Chondrocyte (in vitro differentiated cells): ENCODE data around the gene ATG7. TPM values are rescaled to one million over a fixed set of nuclear protein-coding genes. Genes with fewer than 3 reads are reported as not detected.
A peak's percentile ranks its signal among the peaks of the same experiment; 100 is the strongest.

ENCODE experiments used
- DNase-seq: peaks from one replicate; pipeline ENCODE4 v3.0.0; 2021; ENCODE audit warnings: mixed read lengths, low spot score
- H3K27ac Mint-ChIP-seq: one replicate; pipeline ENCODE4 v1.8.0; 2021; ENCODE audit warnings: mild to moderate bottlenecking, moderate library complexity, mixed read lengths; ENCODE audit not compliant: unreplicated experiment
- H3K27me3 Mint-ChIP-seq: 2 replicates; pipeline ENCODE4 v1.8.0; 2021; ENCODE audit warnings: low read depth, mixed read lengths
- H3K36me3 Mint-ChIP-seq: 2 replicates; pipeline ENCODE4 v1.8.0; 2021; ENCODE audit warnings: low read depth, mixed read lengths
- H3K4me1 Mint-ChIP-seq: 2 replicates; pipeline ENCODE4 v1.8.0; 2021; ENCODE audit warnings: low read depth, mild to moderate bottlenecking, mixed read lengths
- H3K4me3 Mint-ChIP-seq: one replicate; pipeline ENCODE4 v1.8.0; 2021; ENCODE audit warnings: mild to moderate bottlenecking, moderate library complexity, mixed read lengths; ENCODE audit not compliant: unreplicated experiment
- H3K9me3 Mint-ChIP-seq: 2 replicates; pipeline ENCODE4 v1.8.0; 2021; ENCODE audit warnings: low read depth, mixed read lengths
- CTCF ChIP-seq: fragments of 200-600 bp; sonication (generic); IDR thresholded peaks from 2 replicates; pipeline ENCODE4 v1.5.0; 2021; ENCODE audit warnings: antibody characterized with exemption, mild to moderate bottlenecking, moderate library complexity
- total RNA-seq: library from RNA; stranded (reverse); gene quantifications from 3 replicates; pipeline ENCODE4 v1.2.1, GENCODE V29; 2021

Gene ATG7
- total RNA-seq, 1 donor from 2014 or later, result 27.4 TPM

DNA sequence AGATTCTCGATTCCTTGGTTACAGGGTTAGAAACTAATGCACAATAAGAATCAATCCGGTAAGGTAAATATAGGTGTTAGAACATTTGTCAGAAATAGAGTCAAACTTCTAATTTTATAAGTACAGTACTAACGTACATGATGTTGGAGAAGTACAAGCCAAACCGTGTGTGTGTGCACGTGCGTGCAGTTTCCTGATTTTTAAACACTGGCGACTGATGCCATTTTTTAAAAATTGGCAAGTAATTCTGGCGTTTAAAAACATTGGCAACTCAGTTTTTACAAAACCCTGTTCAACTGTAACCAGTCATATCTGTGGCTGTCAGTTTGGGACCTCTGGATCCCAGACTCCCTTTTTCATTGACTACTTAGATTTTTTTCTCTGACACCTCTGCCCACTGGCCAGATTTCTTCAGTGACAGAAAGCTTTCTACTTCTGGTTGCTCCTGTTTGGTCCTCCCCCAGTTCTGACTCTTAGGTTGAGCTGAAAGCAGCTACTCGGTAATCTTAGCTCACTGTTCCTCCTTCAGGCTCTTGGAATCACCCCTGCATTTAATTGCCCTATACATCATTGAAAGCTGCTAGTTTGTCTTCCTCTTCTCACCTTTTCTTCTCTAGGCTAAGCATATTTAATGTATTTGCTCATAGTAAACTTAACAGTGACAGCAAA, 843 bp downstream of the ATG7 start:
- Mint-ChIP-seq H3K27me3 (no peaks in the 10 kb centered on the region), H3K4me1 (peaks cover 28% of the 10 kb centered on the region), H3K9me3 (no peaks in the 10 kb centered on the region), H3K27ac (peak overlapping the region; percentile 95), H3K4me3 (peak overlapping the region; percentile 95), H3K36me3 (peaks cover 7% of the 10 kb centered on the region)
- no peak for TF ChIP-seq CTCF
- DNase-seq, result no peak

- H3K4me3 Mint-ChIP-seq, result peak overlapping the region; percentile 95
Measured at GRCh38 chr3:11273891-11274291, 1.7 kb downstream of the ATG7 start.

GRCh38 chr3:11274566-11275142, 2.5 kb downstream of the ATG7 start:
- H3K27ac Mint-ChIP-seq, result no peak overlapping the region
- H3K4me1 Mint-ChIP-seq, result peaks cover 35% of the 10 kb centered on the region
- no peaks in the 10 kb centered on the region for H3K9me3 Mint-ChIP-seq
- peaks cover 7% of the 10 kb centered on the region for H3K36me3 Mint-ChIP-seq
- no peak overlapping the region for H3K4me3 Mint-ChIP-seq
- no peak for TF ChIP-seq CTCF
- DNase-seq, result no peak
- no peaks in the 10 kb centered on the region for H3K27me3 Mint-ChIP-seq

More at GRCh38 chr3:11273891-11274291, 1.7 kb downstream of the ATG7 start:
- Mint-ChIP-seq H3K27me3 (no peaks in the 10 kb centered on the region), H3K9me3 (no peaks in the 10 kb centered on the region), H3K4me1 (peaks cover 33% of the 10 kb centered on the region), H3K36me3 (peaks cover 7% of the 10 kb centered on the region), H3K27ac (no peak overlapping the region)
- no peak for TF ChIP-seq CTCF
- DNase-seq, result no peak

DNA sequence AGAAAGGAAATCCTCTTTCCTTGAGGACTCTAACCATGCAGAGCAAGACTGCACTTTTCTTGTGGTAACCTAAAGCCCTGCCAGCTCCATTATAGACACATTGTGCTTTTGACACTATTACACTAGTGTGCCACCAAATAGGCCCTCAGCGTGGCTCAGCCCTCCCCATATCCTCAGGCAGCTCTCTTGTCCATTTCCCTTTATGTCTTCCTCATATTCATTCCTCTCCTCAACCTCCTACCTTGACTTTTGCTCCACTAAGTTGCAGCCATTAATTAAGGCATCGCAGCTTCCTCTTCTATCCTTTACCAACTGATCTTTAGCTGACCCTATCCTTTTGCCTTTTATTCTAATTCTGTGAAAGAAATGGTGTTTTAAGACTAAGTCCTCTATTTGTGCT, 3.7 kb downstream of the ATG7 start:
- no peak for DNase-seq
- peaks cover 7% of the 10 kb centered on the region for H3K36me3 Mint-ChIP-seq
- no peak overlapping the region for H3K4me3 Mint-ChIP-seq
- H3K9me3 Mint-ChIP-seq, result no peaks in the 10 kb centered on the region
- no peak overlapping the region for H3K27ac Mint-ChIP-seq
- H3K27me3 Mint-ChIP-seq, result no peaks in the 10 kb centered on the region
- no peak for TF ChIP-seq CTCF
- peaks cover 35% of the 10 kb centered on the region for H3K4me1 Mint-ChIP-seq

DNA sequence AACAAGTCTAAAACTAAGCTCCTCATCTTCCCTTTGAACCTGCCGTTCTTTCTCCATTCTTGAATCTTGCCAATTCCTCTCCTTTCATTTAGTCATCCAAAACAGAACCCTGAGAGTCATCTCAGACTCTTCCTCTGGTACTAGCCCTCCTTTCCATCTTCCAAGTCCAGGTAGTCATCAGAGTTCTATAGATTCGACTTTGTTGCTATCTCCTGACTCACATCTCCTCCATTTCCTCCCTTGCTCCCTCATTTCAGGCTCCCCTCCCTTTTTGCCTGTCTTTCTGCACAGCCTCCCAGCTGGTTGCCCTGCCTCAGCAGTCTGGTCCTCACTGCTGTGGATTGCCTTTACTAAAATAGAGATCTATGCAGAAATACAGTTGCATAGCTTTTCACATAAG, 4.7 kb downstream of the ATG7 start:
- H3K27ac Mint-ChIP-seq, result no peak overlapping the region
- peaks cover 31% of the 10 kb centered on the region for H3K4me1 Mint-ChIP-seq
- H3K4me3 Mint-ChIP-seq, result no peak overlapping the region

More for the DNA sequence above, 4.7 kb downstream of the ATG7 start:
- H3K36me3 Mint-ChIP-seq, result peaks cover 7% of the 10 kb centered on the region
- no peaks in the 10 kb centered on the region for H3K27me3 Mint-ChIP-seq
- no peak for TF ChIP-seq CTCF
- no peaks in the 10 kb centered on the region for H3K9me3 Mint-ChIP-seq
- DNase-seq, result no peak
